ENCODE data around the gene MRPL33.

The MRPL33 gene

DNA sequence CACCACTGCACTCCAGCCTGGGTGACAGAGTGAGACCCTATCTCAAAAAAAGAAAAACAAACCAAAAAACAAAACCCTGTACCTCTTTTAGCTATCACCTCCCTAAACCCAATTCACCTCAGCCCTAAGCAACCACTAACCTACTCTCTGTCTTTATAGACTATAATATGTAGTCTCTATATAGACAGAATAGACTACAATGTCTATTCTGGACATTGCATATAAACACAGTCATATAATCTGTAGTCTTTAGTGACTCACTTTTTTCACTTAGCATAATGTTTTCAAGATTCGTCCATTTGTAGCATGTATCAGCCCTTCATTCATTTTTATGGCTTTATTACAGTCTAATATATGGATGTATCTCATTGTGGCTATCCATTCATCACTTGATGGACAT, 37.2 kb upstream of the MRPL33 start:
- H3K4me1 ChIP-seq: peaks cover 20% of the 10 kb centered on the region
- H3K27me3 ChIP-seq: no peaks in the 10 kb centered on the region
- H3K9me3 ChIP-seq: 0 out of 2 replicates have a peak, but pooled peaks cover 4% of the 10 kb centered on the region
- no peak for TF ChIP-seq CTCF (IDR thresholded peaks at IDR 0.05; ENCODE audit: low read depth, low read length)
- DNase-seq: no peak
- no peaks in the 10 kb centered on the region for H3K36me3 ChIP-seq
- H3K4me3 ChIP-seq (ENCODE audit: low read depth, low read length): no peak overlapping the region

- DNase-seq: no peak
- Histone ChIP-seq H3K36me3 (no peaks in the 10 kb centered on the region), H3K4me1 (peaks cover 20% of the 10 kb centered on the region), H3K27me3 (no peaks in the 10 kb centered on the region), H3K9me3 (0 out of 2 replicates have a peak, but pooled peaks cover 4% of the 10 kb centered on the region), H3K4me3 (ENCODE audit: low read depth, low read length) (no peak overlapping the region)
- no peak for TF ChIP-seq CTCF (IDR thresholded peaks at IDR 0.05; ENCODE audit: low read depth, low read length)
Observed at GRCh38 chr2:27735263-27735904, 36.1 kb upstream of the MRPL33 start.

- Histone ChIP-seq H3K9me3 (0 out of 2 replicates have a peak, but pooled peaks cover 4% of the 10 kb centered on the region), H3K4me3 (ENCODE audit: low read depth, low read length) (no peak overlapping the region), H3K4me1 (peaks cover 20% of the 10 kb centered on the region), H3K36me3 (no peaks in the 10 kb centered on the region), H3K27me3 (no peaks in the 10 kb centered on the region)
- no peak for DNase-seq
- TF ChIP-seq CTCF (IDR thresholded peaks at IDR 0.05; ENCODE audit: low read depth, low read length): no peak
Observed at GRCh38 chr2:27736031-27736889, 35.3 kb upstream of the MRPL33 start.

- H3K36me3 ChIP-seq: no peaks in the 10 kb centered on the region
- no peaks in the 10 kb centered on the region for H3K27me3 ChIP-seq
- no peak overlapping the region for H3K4me3 ChIP-seq (ENCODE audit: low read depth, low read length)
- DNase-seq: no peak
- no peak for TF ChIP-seq CTCF (IDR thresholded peaks at IDR 0.05; ENCODE audit: low read depth, low read length)
- H3K4me1 ChIP-seq: peaks cover 20% of the 10 kb centered on the region
- 0 out of 2 replicates have a peak, but pooled peaks cover 4% of the 10 kb centered on the region for H3K9me3 ChIP-seq
Observed at GRCh38 chr2:27736890-27737204, 34.7 kb upstream of the MRPL33 start.

DNA sequence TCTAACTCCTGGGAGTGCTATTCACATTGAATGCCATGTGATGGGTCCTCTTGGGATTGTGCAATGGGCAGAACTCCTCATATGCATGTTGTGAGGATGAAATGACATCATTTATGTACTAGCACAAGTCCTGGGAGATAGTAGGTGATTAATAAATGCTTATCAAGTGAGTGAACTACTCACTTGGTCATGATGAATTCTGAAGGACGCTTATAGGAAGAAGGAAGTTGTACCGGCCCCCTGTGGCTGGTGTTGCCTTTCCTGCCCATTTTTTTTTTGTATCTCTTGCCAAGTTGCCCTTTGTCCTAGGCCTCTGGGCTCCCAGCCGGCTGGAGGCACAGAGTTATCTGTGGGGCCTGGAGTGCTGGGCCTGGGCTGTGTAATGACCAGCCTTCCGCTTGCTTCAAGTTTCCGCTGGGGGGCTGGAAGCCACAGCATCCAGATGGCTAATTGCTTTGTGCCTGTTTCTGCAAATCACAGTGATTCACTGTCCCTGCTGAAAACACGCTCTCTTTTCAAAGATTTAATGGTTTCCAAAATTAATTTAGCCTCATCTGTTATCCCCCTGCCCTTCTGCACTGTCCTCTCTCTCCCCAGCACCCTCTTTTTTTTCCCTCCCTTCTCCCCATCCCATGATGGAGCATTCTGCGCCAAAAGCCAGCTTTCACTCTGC, 33.7 kb upstream of the MRPL33 start:
- H3K27me3 ChIP-seq: no peaks in the 10 kb centered on the region
- peak; percentile 42; the same call in 1 of the 2 replicates for TF ChIP-seq CTCF (IDR thresholded peaks at IDR 0.05; ENCODE audit: low read depth, low read length)
- H3K4me1 ChIP-seq: peaks cover 20% of the 10 kb centered on the region
- no peaks in the 10 kb centered on the region for H3K36me3 ChIP-seq
- peak; percentile 93 for DNase-seq
- H3K9me3 ChIP-seq: 0 out of 2 replicates have a peak, but pooled peaks cover 4% of the 10 kb centered on the region
- H3K4me3 ChIP-seq (ENCODE audit: low read depth, low read length): peak overlapping the region; percentile 27
